Uterus (tissue), 2 donors: ENCODE results near the gene ASB15.

Experiments
- POLR2A ChIP-seq, 2 donors: fragments of 450-650 bp; IDR thresholded peaks; one replicate each; pipeline ENCODE4 v1.6.1; 2016; ENCODE audit warnings: antibody characterized with exemption in 2 of 2, mild to moderate bottlenecking in 1 of 2, moderate library complexity in 1 of 2
- TF ChIP-seq, protein P1 (sequence below), 4 experiments: fragments of 200-600 bp in 2 of 4; fragments of 450-650 bp in 2 of 4; sonication (generic) in 2 of 4; IDR thresholded peaks; one replicate each; pipeline ENCODE4 v1.5.1; 2016 to 2019; ENCODE audit warnings: antibody characterized with exemption in 4 of 4, mild to moderate bottlenecking in 2 of 4, moderate library complexity in 1 of 4

DNA sequence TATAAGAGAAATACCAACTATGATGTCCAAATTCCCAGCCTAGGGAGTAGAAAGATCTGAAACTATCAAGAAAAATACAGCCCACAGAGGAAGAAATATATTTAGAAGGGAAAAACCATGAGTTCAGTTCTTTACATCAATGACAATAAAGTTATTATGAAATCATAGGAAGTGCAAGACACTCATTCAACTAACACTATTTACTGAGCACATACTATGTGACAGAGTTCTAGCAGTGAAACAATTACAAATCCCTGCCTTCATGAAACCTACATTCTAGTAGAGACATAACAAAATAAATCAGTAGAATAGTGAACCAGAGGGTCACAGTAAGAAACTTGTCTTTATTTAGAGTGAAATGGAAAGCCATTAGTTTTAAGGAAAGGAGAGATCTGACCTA lies 46.1 kb upstream of the ASB15 start:
- TF ChIP-seq, protein P1, sequence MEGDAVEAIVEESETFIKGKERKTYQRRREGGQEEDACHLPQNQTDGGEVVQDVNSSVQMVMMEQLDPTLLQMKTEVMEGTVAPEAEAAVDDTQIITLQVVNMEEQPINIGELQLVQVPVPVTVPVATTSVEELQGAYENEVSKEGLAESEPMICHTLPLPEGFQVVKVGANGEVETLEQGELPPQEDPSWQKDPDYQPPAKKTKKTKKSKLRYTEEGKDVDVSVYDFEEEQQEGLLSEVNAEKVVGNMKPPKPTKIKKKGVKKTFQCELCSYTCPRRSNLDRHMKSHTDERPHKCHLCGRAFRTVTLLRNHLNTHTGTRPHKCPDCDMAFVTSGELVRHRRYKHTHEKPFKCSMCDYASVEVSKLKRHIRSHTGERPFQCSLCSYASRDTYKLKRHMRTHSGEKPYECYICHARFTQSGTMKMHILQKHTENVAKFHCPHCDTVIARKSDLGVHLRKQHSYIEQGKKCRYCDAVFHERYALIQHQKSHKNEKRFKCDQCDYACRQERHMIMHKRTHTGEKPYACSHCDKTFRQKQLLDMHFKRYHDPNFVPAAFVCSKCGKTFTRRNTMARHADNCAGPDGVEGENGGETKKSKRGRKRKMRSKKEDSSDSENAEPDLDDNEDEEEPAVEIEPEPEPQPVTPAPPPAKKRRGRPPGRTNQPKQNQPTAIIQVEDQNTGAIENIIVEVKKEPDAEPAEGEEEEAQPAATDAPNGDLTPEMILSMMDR (IDR thresholded peaks at IDR 0.05), result no peak
- no peak for TF ChIP-seq POLR2A (IDR thresholded peaks at IDR 0.05)
